Body of pancreas (tissue), 4 donors: ENCODE measurements around the gene HERC5.

ENCODE experiments used
- CTCF ChIP-seq, 7 experiments: fragments of 450-650 bp in 4 of 7; fragments of 200-600 bp in 3 of 7; sonication (generic) in 3 of 7; IDR thresholded peaks; one replicate each; pipeline ENCODE4 v1.5.1; 2016 to 2019; ENCODE audit warnings: antibody characterized with exemption in 7 of 7
- POLR2A ChIP-seq, 3 donors: fragments of 450-650 bp; IDR thresholded peaks; one replicate each; pipeline ENCODE4 v1.6.1; 2016; ENCODE audit warnings: antibody characterized with exemption in 3 of 3, mild to moderate bottlenecking in 2 of 3

DNA sequence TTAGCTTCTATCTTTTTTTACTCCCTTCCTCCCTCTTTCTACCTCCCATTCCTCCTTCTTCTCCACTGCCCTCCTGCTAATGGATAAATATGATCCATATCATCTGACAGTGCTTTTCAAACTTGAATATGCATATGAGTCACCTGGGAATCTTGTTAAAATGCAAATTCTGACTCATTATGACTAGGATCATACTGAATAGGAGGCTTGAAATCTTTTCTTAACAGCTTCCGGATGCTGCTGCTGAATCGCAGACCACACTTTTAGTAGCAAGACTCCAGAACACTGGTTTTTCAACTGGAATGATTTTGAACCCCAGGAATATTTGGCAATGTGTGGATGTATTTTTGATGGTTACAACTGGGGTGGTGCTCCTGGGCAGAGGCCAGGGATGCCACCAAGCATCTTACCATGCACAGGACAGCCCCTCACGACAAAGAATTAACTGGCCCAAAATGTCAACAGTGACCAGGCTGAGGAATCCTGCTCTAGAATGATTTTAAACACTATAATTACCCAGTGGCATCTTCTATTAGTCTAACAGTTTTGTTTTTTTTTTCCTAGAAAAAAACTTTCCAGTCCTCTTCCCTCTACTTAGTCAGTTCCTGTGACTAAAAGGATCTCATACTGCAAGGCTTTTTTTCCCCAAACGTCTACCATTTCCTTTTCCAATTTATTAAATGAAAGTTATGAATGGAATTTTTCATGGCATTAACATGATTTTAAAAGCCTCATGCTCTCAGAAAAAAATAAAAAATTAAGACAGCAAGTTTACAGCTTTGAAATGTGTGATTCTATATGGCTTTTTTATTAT, 77.2 kb downstream of the HERC5 start:
- TF ChIP-seq CTCF (IDR thresholded peaks at IDR 0.05) (no peak), POLR2A (IDR thresholded peaks at IDR 0.05) (no peak)
